ENCODE data around the gene FAM83B.
"Not testable (repeated sequence)": the region's sequence is repeated elsewhere in the genome, so short reads cannot be mapped to it uniquely, and the experiment has no call there.

The FAM83B gene

GRCh38 chr6:54813892-54814291 is 32.7 kb upstream of the FAM83B start:
- Histone ChIP-seq H3K9me2 (ENCODE audit: low read depth, low read length) (no peaks in the 10 kb centered on the region), H3K36me3 (ENCODE audit: insufficient read depth, low read length) (no peaks in the 10 kb centered on the region), H3F3A (ENCODE audit: insufficient read depth, low read length) (no peaks in the 10 kb centered on the region), H2AFZ (ENCODE audit: low read length) (no peak overlapping the region), H3K79me2 (ENCODE audit: insufficient read depth, low read length) (no peaks in the 10 kb centered on the region), H3K9ac (ENCODE audit: low read length) (no peak overlapping the region), H3K4me2 (ENCODE audit: low read length) (no peak overlapping the region), H3K27me3 (ENCODE audit: insufficient read depth, low read length) (no peaks in the 10 kb centered on the region), H3K9me3 (ENCODE audit: low read length) (no peaks in the 10 kb centered on the region), H3K4me3 (ENCODE audit: low read depth, low read length, poor library complexity, severe bottlenecking) (no peak overlapping the region), H3K27ac (ENCODE audit: low read depth, low read length, poor library complexity, severe bottlenecking) (no peak overlapping the region), H3K4me1 (ENCODE audit: insufficient read depth, low read length, severe bottlenecking) (no peaks in the 10 kb centered on the region), H4K20me1 (ENCODE audit: insufficient read depth, low read length) (no peaks in the 10 kb centered on the region)
- TF ChIP-seq EZH2 (IDR thresholded peaks at IDR 0.05; ENCODE audit: borderline replicate concordance, low read length): no peak
- TF ChIP-seq, protein P1, sequence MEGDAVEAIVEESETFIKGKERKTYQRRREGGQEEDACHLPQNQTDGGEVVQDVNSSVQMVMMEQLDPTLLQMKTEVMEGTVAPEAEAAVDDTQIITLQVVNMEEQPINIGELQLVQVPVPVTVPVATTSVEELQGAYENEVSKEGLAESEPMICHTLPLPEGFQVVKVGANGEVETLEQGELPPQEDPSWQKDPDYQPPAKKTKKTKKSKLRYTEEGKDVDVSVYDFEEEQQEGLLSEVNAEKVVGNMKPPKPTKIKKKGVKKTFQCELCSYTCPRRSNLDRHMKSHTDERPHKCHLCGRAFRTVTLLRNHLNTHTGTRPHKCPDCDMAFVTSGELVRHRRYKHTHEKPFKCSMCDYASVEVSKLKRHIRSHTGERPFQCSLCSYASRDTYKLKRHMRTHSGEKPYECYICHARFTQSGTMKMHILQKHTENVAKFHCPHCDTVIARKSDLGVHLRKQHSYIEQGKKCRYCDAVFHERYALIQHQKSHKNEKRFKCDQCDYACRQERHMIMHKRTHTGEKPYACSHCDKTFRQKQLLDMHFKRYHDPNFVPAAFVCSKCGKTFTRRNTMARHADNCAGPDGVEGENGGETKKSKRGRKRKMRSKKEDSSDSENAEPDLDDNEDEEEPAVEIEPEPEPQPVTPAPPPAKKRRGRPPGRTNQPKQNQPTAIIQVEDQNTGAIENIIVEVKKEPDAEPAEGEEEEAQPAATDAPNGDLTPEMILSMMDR (IDR thresholded peaks at IDR 0.05; ENCODE audit: low read length): no peak

DNA sequence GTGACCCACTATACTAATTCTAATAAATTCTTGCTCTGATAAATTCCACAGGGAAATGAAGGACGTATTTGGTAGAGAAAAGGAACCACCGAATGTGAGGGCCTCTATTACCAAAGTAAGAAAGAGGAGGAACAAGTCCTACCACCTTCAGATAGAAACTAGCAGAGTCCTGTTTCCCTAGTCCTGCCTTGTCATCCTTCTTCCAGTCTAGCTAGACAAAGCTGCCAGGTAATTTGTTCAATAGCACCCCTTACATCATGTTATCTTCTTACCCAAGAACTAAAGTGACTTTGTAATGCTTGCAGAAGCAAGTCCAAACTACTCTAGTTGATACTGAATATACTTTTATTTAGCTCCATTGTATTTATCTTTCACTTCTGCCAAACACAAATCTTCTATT is 29.3 kb upstream of the FAM83B start:
- no peaks in the 10 kb centered on the region for H3K4me1 ChIP-seq (ENCODE audit: insufficient read depth, low read length, severe bottlenecking)
- H3K9me3 ChIP-seq (ENCODE audit: low read length): no peaks in the 10 kb centered on the region
- no peak for TF ChIP-seq EZH2 (IDR thresholded peaks at IDR 0.05; ENCODE audit: borderline replicate concordance, low read length)
- TF ChIP-seq, protein P1 (IDR thresholded peaks at IDR 0.05; ENCODE audit: low read length): no peak
- H3K36me3 ChIP-seq (ENCODE audit: insufficient read depth, low read length): no peaks in the 10 kb centered on the region
- no peak overlapping the region for H3K4me3 ChIP-seq (ENCODE audit: low read depth, low read length, poor library complexity, severe bottlenecking)
- no peak overlapping the region for H3K4me2 ChIP-seq (ENCODE audit: low read length)
- H2AFZ ChIP-seq (ENCODE audit: low read length): no peak overlapping the region
- no peaks in the 10 kb centered on the region for H3K27me3 ChIP-seq (ENCODE audit: insufficient read depth, low read length)
- no peaks in the 10 kb centered on the region for H3F3A ChIP-seq (ENCODE audit: insufficient read depth, low read length)
- no peaks in the 10 kb centered on the region for H4K20me1 ChIP-seq (ENCODE audit: insufficient read depth, low read length)
- no peak overlapping the region for H3K9ac ChIP-seq (ENCODE audit: low read length)
- no peaks in the 10 kb centered on the region for H3K79me2 ChIP-seq (ENCODE audit: insufficient read depth, low read length)
- H3K27ac ChIP-seq (ENCODE audit: low read depth, low read length, poor library complexity, severe bottlenecking): no peak overlapping the region
- H3K9me2 ChIP-seq (ENCODE audit: low read depth, low read length): no peaks in the 10 kb centered on the region

GRCh38 chr6:54817834-54818233 is 28.7 kb upstream of the FAM83B start:
- H3K9ac ChIP-seq (ENCODE audit: low read length): no peak overlapping the region
- no peaks in the 10 kb centered on the region for H4K20me1 ChIP-seq (ENCODE audit: insufficient read depth, low read length)
- no peak overlapping the region for H2AFZ ChIP-seq (ENCODE audit: low read length)
- H3K4me3 ChIP-seq (ENCODE audit: low read depth, low read length, poor library complexity, severe bottlenecking): no peak overlapping the region
- no peaks in the 10 kb centered on the region for H3K9me2 ChIP-seq (ENCODE audit: low read depth, low read length)
- no peaks in the 10 kb centered on the region for H3K4me1 ChIP-seq (ENCODE audit: insufficient read depth, low read length, severe bottlenecking)
- H3F3A ChIP-seq (ENCODE audit: insufficient read depth, low read length): no peaks in the 10 kb centered on the region
- H3K79me2 ChIP-seq (ENCODE audit: insufficient read depth, low read length): no peaks in the 10 kb centered on the region
- H3K4me2 ChIP-seq (ENCODE audit: low read length): no peak overlapping the region
- no peaks in the 10 kb centered on the region for H3K36me3 ChIP-seq (ENCODE audit: insufficient read depth, low read length)
- H3K9me3 ChIP-seq (ENCODE audit: low read length): no peaks in the 10 kb centered on the region
- H3K27me3 ChIP-seq (ENCODE audit: insufficient read depth, low read length): no peaks in the 10 kb centered on the region
- TF ChIP-seq, protein P1 (IDR thresholded peaks at IDR 0.05; ENCODE audit: low read length): no peak
- TF ChIP-seq EZH2 (IDR thresholded peaks at IDR 0.05; ENCODE audit: borderline replicate concordance, low read length): no peak
- H3K27ac ChIP-seq (ENCODE audit: low read depth, low read length, poor library complexity, severe bottlenecking): no peak overlapping the region

DNA sequence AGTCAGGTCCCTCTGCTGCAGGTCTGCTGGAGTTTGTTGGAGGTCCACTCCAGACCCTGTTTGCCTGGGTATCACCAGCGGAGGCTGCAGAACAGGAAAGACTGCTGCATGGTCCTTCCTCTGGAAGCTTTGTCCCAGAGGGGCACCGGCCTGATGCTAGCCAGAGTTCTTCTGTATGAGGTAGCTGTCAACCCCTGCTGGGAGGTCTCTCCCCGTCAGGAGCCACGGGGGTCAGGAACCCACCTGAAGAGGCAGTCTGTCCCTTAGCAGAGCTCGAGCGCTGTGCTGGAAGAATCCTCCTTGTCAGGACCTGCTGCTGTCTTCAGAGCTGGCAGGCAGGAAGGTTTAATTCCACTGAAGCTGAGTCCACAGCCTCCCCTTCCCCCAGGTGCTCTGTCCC is 22.3 kb upstream of the FAM83B start:
- not testable (repeated sequence) for H3K4me1 ChIP-seq (ENCODE audit: insufficient read depth, low read length, severe bottlenecking); H3K4me2 ChIP-seq (ENCODE audit: low read length); H3K9me3 ChIP-seq (ENCODE audit: low read length); H4K20me1 ChIP-seq (ENCODE audit: insufficient read depth, low read length); H3F3A ChIP-seq (ENCODE audit: insufficient read depth, low read length); H3K9me2 ChIP-seq (ENCODE audit: low read depth, low read length); H3K79me2 ChIP-seq (ENCODE audit: insufficient read depth, low read length); H3K4me3 ChIP-seq (ENCODE audit: low read depth, low read length, poor library complexity, severe bottlenecking); H3K27me3 ChIP-seq (ENCODE audit: insufficient read depth, low read length); H3K36me3 ChIP-seq (ENCODE audit: insufficient read depth, low read length); H3K27ac ChIP-seq (ENCODE audit: low read depth, low read length, poor library complexity, severe bottlenecking); H3K9ac ChIP-seq (ENCODE audit: low read length); H2AFZ ChIP-seq (ENCODE audit: low read length)
